Mucosa of descending colon (tissue), 3 donors: ENCODE results near the gene EMC1. TPM values are rescaled to one million over a fixed set of nuclear protein-coding genes. Genes with fewer than 3 reads are reported as not detected.
"Not testable (repeated sequence)": the region's sequence is repeated elsewhere in the genome, so short reads cannot be mapped to it uniquely, and the experiment has no call there.

Experiments used
- ATAC-seq: fragments of 200-7000 bp; cut with Tn5 transposase; one replicate; pipeline ENCODE4 v1.9.1; 2020; ENCODE audit warnings: mild to moderate bottlenecking, moderate library complexity
- DNase-seq, 3 donors: peaks; one replicate each; pipeline ENCODE4 v3.0.0-alpha.2; 2020
- H3K36me3 ChIP-seq: fragments of 200-600 bp; one replicate; pipeline ENCODE4 v1.8.0; 2021; ENCODE audit warnings: low read depth, mild to moderate bottlenecking
- H3K4me1 ChIP-seq: fragments of 200-600 bp; one replicate; pipeline ENCODE4 v1.8.0; 2021; ENCODE audit warnings: low read depth, mild to moderate bottlenecking
- H3K4me3 ChIP-seq: fragments of 200-600 bp; one replicate; pipeline ENCODE4 v1.8.0; 2021; ENCODE audit warnings: mild to moderate bottlenecking
- H3K9me3 ChIP-seq: fragments of 200-600 bp; one replicate; pipeline ENCODE4 v1.8.0; 2021; ENCODE audit warnings: mild to moderate bottlenecking
- CTCF ChIP-seq: fragments of 200-600 bp; IDR thresholded peaks from one replicate; pipeline ENCODE4 v1.8.0; 2022; ENCODE audit warnings: antibody characterized with exemption, mild to moderate bottlenecking
- intact Hi-C, 2 donors: fragments of 100-400 bp; cut with DNase I in 1 of 2; cut with micrococcal nuclease in 1 of 2; formaldehyde crosslinking; loops; one replicate each; pipeline versions ENCODE4 v1.11.0 to v1.11.1; 2022; cut with DNase I, micrococcal nuclease
- total RNA-seq, 3 donors: library from RNA; stranded (reverse); fragmentation: NEBNext Ultra II Directional in 2 of 3; extraction: Animal tissue kit (Norgen Biotek cat#: 25700) in 2 of 3; gene quantifications; one replicate each; pipeline versions ENCODE4 v1.2.1 to v1.2.4, GENCODE V29; 2021 to 2023
- donor health status: DM: no; HTN: no; CAD: no; lungs with moderate emphysema.
- donor health status: DM: no; HTN: no; CAD: no.
- donor health status: DM: no; HTN: yes; CAD: no.

The EMC1 gene
- total RNA-seq, 3 donors from 2014 or later = 37.7 to 42.3 (median 38.3) TPM

GRCh38 chr1:19232524-19232846 is 18.8 kb downstream of the EMC1 start:
- Histone ChIP-seq H3K4me3 (no peak overlapping the region), H3K36me3 (peaks cover 2% of the 10 kb centered on the region), H3K4me1 (peaks cover 3% of the 10 kb centered on the region), H3K9me3 (no peaks in the 10 kb centered on the region)
- TF ChIP-seq CTCF = no peak
- intact Hi-C loops = no loop called here
- DNase-seq (peak in 1 of 3 donors; percentile 19), ATAC-seq (peak; percentile 61)

GRCh38 chr1:19231736-19232523 is 19.4 kb downstream of the EMC1 start:
- peak; percentile 78 for ATAC-seq
- H3K9me3 ChIP-seq, H3K4me1 ChIP-seq, H3K36me3 ChIP-seq, H3K4me3 ChIP-seq, DNase-seq, intact Hi-C loops: not testable (repeated sequence)

- Histone ChIP-seq H3K9me3 (no peaks in the 10 kb centered on the region), H3K4me3 (no peak overlapping the region), H3K36me3 (no peaks in the 10 kb centered on the region), H3K4me1 (peaks cover 3% of the 10 kb centered on the region)
- ATAC-seq (no peak), DNase-seq (no peak)
- intact Hi-C loops = no loop called here
- no peak for TF ChIP-seq CTCF
Measured at GRCh38 chr1:19229828-19230325, 21.4 kb downstream of the EMC1 start.

GRCh38 chr1:19229229-19229628 is 22.1 kb downstream of the EMC1 start:
- no peak for TF ChIP-seq CTCF
- no peak for ATAC-seq
- Histone ChIP-seq H3K9me3 (no peaks in the 10 kb centered on the region), H3K36me3 (no peaks in the 10 kb centered on the region), H3K4me1 (peaks cover 3% of the 10 kb centered on the region), H3K4me3 (no peak overlapping the region)
- intact Hi-C loops = no loop called here
- DNase-seq = no peak

GRCh38 chr1:19222979-19223824 is 28.1 kb downstream of the EMC1 start:
- H3K9me3 ChIP-seq = no peaks in the 10 kb centered on the region
- no peaks in the 10 kb centered on the region for H3K36me3 ChIP-seq
- TF ChIP-seq CTCF = no peak
- no peak for DNase-seq
- H3K4me3 ChIP-seq = no peak overlapping the region
- no peak for ATAC-seq
- intact Hi-C loops = no loop called here
- H3K4me1 ChIP-seq = no peaks in the 10 kb centered on the region

- ATAC-seq = no peak
- Histone ChIP-seq H3K4me1 (no peaks in the 10 kb centered on the region), H3K9me3 (no peaks in the 10 kb centered on the region), H3K36me3 (no peaks in the 10 kb centered on the region), H3K4me3 (no peak overlapping the region)
- no peak for TF ChIP-seq CTCF
- intact Hi-C loops = no loop called here
- no peak for DNase-seq
Measured at GRCh38 chr1:19222573-19222972, 28.8 kb downstream of the EMC1 start.
